MV-4-11 (cell line): ENCODE measurements around the gene FAM72A.
"Not testable (repeated sequence)": the region's sequence is repeated elsewhere in the genome, so short reads cannot be mapped to it uniquely, and the experiment has no call there.

Experiments
- DNase-seq: peaks from one replicate; lab custom pipeline; 2025; lab: John Stamatoyannopoulos, UW

The FAM72A gene

GRCh38 chr1:206202789-206203363 is at the start of gene FAM72A:
TSS of gene FAM72A (minus strand) at chr1:206202839. CDS start at chr1:206202025, 814 bp downstream.
- DNase-seq: peak; percentile 100

- DNase-seq: not testable (repeated sequence)
Observed at GRCh38 chr1:206250953-206251681, 48.5 kb upstream of the FAM72A start.

GRCh38 chr1:206246129-206246886 is 43.7 kb upstream of the FAM72A start:
- not testable (repeated sequence) for DNase-seq

GRCh38 chr1:206245479-206245878 is 42.8 kb upstream of the FAM72A start:
- not testable (repeated sequence) for DNase-seq

- peak; percentile 92 for DNase-seq
Observed at GRCh38 chr1:206243335-206243734, 40.7 kb upstream of the FAM72A start.

- peak; percentile 83 for DNase-seq
Observed at GRCh38 chr1:206240288-206240687, 37.6 kb upstream of the FAM72A start.

- not testable (repeated sequence) for DNase-seq
Observed at GRCh38 chr1:206235190-206235589, 32.6 kb upstream of the FAM72A start.

GRCh38 chr1:206234189-206234916 is 31.7 kb upstream of the FAM72A start:
- not testable (repeated sequence) for DNase-seq

GRCh38 chr1:206232970-206233645 is 30.5 kb upstream of the FAM72A start:
- not testable (repeated sequence) for DNase-seq

- DNase-seq: not testable (repeated sequence)
Observed at GRCh38 chr1:206231989-206232388, 29.4 kb upstream of the FAM72A start.

GRCh38 chr1:206229286-206229685 is 26.6 kb upstream of the FAM72A start:
- not testable (repeated sequence) for DNase-seq

- not testable (repeated sequence) for DNase-seq
Observed at GRCh38 chr1:206226886-206227285, 24.2 kb upstream of the FAM72A start.

GRCh38 chr1:206225386-206225785 is 22.7 kb upstream of the FAM72A start:
- DNase-seq: not testable (repeated sequence)

GRCh38 chr1:206224190-206224776 is 21.6 kb upstream of the FAM72A start:
- not testable (repeated sequence) for DNase-seq

- DNase-seq: not testable (repeated sequence)
Observed at GRCh38 chr1:206221585-206221984, 18.9 kb upstream of the FAM72A start.

- DNase-seq: peak; percentile 58
Observed at GRCh38 chr1:206220332-206221000, 17.8 kb upstream of the FAM72A start.

- not testable (repeated sequence) for DNase-seq
Observed at GRCh38 chr1:206219514-206220331, 17.1 kb upstream of the FAM72A start.

GRCh38 chr1:206218765-206219164 is 16.1 kb upstream of the FAM72A start:
- not testable (repeated sequence) for DNase-seq

- not testable (repeated sequence) for DNase-seq
Observed at GRCh38 chr1:206218285-206218684, 15.6 kb upstream of the FAM72A start.
